PC-9 (cell line): Measurements from ENCODE around the gene CDH22.

Experiments used
- CTCF ChIP-seq: fragments of 200-600 bp; sonication (generic); conservative IDR thresholded peaks from 2 replicates; pipeline ENCODE4 v1.6.1; 2017; ENCODE audit warnings: mixed run types, antibody characterized with exemption, mild to moderate bottlenecking, moderate library complexity
- EZH2 ChIP-seq: fragments of 200-600 bp; sonication (generic); IDR thresholded peaks from 2 replicates; pipeline ENCODE4 v1.8.0; 2017; ENCODE audit warnings: antibody characterized with exemption, low read depth

DNA sequence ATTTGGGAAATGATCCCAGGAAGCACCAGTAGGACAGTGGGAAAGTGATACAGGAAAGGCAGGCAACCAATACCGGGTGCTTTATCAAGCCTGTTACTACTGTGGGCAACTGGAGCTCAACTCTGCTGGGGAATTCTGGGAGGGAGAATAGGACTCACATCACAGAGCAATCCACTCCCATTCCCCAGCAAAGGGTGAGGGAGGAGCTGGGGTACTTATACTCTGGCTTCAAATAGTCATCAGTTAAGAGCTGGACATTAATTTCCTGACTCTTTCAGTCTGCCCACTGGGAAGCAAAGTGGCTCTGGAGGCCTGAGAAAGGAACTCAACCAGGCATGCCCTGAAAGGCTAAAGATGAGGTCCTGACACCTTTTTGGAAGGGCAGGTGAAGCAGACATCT, 17.5 kb upstream of the CDH22 start:
- no peak for TF ChIP-seq CTCF
- no peak for TF ChIP-seq EZH2
